NCI-H2107 treated with DMSO at 0.1 percent for 48 hours (cell line): ENCODE data around the gene TDP2.
"Not testable (repeated sequence)": the region's sequence is repeated elsewhere in the genome, so short reads cannot be mapped to it uniquely, and the experiment has no call there.

Experiments used
- DNase-seq: peaks from one replicate; lab custom pipeline; 2025; ENCODE audit not compliant: unreplicated experiment; lab: John Stamatoyannopoulos, UW

The TDP2 gene

DNA sequence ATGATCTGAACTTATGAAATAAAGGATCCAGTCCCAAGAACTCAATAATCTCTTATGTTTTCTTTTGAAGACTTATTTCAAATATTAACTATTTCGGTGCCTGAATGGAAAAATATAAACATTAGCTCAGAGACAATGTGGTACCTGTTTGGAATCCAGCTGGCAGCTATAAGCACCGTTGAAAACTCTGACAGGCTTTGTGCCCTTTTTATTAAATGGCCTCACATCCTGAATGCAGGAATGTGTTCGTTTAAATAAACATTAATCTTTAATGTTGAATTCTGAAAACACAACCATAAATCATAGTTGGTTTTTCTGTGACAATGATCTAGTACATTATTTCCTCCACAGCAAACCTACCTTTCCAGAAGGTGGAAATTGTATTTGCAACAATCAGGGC, 16.3 kb downstream of the TDP2 start:
- no peak for DNase-seq

DNA sequence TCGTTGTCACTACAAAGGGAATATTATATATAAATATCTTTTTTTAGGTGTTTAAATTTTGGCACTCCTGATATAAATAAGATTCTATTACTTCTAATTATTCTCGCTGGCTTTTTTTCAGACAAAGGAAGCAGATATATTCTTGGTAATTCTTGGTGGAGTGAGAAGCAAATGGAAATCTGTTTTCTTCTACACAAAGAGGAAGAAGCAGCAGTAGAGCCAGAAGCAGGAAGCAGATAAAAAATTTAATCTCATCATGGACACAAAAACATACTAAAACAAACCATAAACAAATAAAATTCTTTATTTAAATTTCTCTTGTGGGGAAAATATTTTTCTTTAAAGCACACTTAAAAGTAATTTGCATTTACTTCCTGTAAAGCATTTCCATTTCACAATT, 17.0 kb downstream of the TDP2 start:
- no peak for DNase-seq

DNA sequence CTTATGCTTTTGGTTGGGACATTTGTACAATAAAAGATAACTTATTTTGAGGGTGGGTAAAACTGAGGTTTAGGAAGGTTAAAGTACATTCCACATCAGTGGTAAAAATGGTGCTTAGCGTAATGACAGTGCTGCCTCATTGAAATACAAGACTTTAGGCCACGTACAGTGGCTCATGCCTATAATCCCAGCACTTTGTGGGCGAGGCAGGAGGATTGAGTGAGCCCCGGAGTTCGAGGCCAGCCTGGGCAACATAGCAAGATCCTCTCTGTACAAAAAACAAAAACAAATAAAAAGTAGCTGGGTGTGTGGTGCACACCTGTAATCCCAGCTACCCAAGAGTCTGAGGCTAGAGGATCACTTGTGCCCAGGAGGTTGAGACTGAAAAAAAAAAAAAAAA, 18.4 kb downstream of the TDP2 start:
- no peak for DNase-seq

DNA sequence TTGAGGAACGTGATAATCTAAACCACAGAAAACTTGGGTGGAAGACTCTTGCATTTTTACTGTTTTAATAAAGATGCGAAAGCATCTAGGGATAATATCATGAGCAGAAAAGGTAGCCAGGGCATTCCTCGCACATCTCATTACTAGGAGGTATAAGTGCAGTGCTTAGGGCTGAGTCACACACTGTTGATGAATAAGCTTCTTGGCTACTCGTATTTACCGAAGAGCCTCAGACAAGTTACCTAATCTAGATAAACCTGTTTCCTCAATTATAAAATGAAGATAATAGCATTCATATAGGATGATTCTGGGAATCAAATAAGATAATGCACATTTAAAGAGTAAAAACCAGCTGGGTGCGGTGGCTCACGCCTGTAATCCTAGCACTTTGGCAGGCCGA, 19.9 kb downstream of the TDP2 start:
- DNase-seq: no peak

DNA sequence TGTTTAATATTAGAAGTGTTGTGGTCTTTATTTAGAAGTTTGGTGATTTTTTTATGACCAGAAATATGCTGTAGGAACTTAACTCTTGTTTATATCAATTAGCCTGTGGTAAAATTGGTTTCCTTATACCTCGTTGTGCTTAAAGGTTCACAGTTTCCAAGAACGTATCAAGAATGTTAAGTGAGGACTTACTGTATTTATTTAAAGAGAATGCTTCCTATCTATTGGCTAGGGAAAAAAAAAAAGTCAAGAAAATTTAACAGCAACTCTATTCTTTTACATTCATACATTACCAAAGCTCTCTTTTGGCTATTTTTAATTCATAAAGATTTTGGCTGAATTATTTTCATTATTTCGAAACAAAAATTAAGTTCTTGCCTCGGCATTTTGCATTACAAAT, 22.3 kb downstream of the TDP2 start:
- DNase-seq: no peak

DNA sequence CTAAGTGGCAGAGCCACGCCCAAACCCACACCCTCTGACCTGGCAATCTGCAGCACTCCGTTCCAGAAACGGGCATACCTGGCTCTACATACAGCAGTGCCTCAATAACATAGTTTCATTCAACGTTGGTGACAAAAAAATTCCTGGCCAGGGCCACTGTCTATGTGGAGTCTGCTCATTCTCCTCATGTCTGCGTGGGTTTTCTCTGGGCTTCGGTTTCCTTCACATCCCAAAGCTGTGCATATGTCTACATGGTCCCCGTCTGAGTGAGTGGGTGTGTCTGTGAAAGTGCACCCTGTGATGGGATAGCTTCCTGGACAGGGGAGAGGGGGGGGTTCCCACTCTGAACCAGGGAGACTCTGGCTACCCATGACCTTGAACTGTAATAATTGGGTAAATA, 22.8 kb downstream of the TDP2 start:
- no peak for DNase-seq

DNA sequence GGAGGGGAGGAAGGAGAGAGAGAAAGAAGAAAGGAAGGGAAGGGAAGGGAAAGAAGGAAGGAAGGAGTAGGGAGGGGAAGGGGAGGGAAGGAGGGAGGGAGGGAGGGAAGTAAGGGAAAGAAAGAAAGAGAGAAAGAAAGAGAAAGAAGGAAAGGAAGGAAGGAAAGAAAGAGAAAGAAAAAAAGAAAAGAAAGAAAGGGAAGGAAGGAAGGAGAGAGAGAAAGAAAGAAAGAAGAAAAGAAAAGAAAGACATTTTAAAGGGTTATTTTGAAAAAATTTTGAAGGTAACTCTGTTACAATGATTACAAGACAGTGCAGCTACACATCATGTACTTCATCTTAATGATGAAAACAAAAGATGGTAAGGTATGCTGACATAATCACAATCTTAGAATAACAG, 24.6 kb downstream of the TDP2 start:
- DNase-seq: no peak

DNA sequence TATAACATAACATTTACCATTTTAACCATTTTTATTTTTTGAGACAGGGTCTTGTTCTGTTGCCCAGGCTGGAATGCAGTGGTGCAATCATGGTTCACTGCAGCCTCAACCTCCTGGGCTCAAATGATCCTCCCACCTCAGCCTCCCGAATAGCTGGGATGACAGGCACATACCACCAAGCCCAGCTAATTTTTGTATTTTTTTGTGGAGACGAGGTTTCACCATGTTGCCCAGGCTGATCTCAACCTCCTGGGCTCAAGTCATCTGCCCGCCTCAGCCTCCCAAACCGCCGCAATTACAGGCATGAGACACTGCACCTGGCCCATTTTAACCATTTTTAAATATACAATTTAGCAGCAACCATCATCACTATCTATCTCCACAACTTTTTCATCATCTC, 26.1 kb downstream of the TDP2 start:
- DNase-seq: not testable (repeated sequence)

DNA sequence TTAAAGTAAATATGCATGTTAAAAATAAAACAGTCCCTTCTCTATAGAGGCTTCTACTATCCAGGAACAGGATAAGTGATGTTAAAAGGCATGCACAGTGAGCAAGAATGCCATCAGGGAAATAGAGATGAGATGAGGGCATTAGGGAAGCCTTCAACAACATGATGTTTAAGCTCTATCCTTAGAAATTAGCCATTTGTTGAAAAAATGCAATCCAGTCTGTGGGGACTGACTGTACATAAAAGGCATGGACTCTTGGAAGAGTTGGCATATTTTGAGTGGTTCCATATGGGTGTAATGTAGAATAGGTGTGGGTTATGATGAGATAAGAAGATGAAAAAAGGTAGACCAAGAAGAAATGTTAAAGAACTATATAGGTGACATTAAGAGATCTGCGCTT, 26.5 kb downstream of the TDP2 start:
- DNase-seq: no peak

DNA sequence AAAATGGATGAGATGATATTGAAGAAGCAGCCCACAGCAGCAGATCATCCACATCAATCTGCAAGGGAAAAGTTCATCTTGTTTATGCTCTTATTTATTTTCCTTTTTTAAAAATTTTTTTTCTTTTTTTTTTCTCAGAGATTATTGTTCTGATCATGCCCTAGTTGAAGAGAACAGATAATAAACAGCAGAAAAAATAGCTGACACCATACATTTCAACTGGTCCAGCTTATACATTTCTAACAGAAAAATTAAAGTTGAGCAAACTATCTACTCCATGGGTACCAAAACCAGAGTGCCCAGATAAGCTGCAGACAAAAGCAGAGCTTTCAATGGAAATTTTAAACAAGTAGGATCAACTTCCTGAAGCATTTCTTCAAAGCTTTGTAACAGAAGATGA, 30.0 kb downstream of the TDP2 start:
- no peak for DNase-seq

DNA sequence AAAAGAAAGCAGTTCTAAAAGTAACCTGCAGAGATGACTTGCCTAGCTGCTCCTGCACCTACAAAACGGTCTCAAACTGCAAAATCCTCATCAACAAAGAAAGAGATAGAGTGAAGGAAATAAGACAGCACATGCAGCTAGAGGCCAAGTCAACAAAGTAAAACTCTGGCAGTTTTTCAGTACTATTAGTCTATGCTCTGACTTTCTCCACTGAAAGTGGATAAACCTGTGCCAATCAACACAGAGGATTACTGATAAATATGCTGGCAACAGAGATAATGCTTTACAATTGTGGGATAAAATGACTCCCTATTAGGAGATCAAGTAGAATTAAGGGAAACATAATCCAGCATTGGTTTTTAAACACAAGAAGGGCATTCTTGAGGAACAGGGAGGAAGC, 34.1 kb downstream of the TDP2 start:
- DNase-seq: no peak

DNA sequence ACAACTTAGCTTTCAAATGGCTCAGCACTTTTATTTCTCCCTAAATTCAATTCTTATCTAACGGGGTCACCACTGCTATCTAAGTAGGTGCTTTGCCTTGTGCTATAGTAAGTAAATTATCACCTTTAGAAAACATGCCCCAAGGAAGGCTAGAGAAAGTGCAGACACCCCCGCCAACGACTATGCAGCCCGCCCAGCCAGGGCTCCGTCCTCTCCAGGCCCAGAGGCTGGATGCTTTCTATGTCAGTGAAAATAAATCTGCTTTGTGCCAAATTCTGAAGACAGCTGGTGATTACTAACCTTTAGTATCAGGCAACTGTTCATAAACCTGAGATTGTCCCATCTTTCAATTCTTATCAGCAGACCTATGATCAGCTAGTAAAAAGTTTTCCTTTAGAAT, 35.0 kb downstream of the TDP2 start:
- no peak for DNase-seq

DNA sequence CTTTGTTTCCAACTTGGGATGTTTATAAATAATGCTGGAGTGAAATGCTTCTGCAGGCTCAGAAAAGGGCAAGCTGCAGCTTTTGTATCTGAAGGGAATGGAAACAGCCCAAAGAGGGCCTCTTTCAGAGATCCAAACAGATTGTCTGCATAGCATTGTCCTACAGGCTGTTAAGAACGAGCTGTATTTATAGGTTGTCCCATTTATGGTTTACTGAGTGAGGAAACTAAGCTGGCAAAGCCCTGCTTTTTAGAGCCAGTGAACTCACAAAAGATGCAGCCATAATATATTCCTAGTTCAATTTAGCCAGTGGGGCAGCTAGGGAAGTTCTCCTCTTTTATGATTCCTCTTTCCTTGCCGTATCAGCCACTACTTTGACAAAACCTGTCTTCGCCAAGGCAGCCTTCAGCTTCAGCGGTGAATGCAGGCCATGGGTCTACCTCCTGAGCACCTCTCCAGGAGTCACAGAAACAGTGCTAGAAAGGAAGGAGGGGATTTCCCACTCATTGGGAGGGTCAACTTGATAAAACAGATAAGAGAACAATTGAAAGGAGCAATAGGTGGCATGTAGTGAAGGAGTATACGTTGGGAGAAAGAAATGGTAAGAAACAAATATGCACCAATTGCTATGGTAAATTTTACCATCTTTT, 35.7 kb downstream of the TDP2 start:
- DNase-seq: no peak

DNA sequence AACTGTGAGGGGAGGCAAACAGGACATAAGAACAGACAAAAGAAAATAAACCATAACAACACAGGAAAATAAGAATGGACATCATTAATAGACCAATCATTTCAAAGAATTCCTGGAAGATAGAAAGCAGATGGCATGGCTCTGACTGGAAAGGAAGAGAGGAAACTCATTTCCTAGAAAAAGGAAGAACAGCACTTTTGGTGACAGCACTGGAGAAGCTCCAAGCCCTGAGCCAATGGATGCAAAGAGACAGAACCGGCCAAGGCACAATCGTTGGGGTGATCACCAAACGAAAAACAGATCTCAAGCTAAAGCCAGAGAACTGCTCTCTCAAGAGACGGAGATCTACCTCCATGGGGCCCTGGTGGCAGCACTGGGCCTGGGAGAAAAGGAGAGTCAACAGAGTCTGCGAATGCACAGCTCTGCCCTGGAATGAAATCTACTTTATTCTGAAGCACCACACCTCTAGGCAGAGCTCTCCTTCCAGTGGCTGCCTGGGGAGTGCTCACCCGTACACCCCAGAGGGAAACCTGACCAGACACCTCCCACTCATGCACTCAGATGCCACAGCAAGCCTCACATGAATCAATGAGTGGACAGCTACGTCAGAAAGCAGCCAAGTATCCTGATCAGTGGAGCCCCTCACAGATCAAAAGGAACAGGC, 44.9 kb downstream of the TDP2 start:
- DNase-seq: no peak

DNA sequence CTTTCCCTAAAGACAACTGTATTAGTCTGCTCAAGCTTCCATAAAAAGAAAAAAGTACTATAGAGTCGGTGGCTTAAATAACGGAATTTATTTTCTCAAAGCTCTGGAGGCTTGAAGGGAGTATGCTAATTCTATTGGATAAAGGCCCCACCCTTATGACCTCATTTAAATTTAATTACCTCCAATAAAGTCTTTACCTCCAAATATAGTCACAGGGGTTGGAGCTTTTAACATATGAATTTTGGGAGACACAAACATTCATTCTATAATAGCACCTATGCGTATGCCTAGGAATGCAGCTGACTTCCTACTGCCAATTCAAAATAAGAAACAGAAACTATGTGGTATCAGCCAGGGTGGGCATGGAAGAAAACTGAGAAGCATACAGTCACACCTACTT, 46.1 kb downstream of the TDP2 start:
- DNase-seq: no peak

DNA sequence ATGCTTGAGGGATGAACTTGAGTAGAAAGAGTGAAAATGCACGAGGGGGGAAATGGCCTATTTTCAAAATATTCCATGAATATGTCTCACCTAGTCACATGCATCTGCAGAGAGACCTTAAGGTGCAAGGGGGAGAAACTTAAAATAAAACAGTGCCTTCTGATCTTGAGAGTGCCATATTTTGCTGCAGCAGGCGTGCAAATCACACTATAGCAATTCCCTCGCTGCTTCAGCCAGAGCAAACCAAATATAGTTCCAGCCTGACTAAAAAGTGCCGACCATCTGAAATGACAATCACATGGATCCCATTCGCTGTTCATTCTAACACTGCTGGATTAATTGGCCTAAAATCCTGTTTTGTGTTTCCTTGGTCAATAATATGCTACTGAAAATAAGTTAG, 47.0 kb downstream of the TDP2 start:
- no peak for DNase-seq

DNA sequence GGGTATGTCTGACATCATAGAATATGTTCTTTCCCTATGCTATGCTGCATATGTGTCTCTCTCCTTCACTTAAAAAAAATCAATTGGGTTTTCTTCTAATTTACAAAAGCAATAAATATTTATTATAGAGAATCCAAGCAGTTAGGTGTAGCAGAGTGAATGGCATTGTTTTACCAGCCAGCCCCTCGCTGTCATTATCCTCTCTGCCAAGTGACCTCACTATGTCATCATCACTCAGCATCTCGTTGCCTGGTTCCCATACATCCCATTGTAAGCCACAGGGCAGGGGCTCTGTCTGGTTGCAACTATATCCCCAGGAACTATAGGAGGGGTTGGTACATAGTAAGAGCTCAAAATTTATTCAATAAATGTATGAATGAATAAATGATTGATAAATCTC, 52.1 kb downstream of the TDP2 start:
- DNase-seq: no peak

DNA sequence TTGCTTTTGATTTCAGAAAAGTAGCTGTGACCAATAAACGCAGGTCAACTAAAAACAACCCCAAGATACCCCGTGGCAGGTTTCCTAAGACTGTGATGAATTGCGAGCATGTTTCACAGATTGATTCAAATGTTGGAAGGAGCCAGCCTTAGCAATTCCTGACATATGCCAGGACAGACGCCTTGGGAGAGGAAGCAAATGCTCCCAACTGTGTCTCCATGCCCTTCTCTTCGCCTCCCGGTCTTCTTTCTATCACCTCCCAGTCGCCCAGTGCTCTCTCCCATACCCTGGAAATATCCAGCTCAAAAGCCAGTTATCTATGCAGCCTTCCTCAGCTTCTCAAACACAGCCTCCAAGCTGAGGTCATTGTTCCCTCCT, 52.7 kb downstream of the TDP2 start:
- no peak for DNase-seq

DNA sequence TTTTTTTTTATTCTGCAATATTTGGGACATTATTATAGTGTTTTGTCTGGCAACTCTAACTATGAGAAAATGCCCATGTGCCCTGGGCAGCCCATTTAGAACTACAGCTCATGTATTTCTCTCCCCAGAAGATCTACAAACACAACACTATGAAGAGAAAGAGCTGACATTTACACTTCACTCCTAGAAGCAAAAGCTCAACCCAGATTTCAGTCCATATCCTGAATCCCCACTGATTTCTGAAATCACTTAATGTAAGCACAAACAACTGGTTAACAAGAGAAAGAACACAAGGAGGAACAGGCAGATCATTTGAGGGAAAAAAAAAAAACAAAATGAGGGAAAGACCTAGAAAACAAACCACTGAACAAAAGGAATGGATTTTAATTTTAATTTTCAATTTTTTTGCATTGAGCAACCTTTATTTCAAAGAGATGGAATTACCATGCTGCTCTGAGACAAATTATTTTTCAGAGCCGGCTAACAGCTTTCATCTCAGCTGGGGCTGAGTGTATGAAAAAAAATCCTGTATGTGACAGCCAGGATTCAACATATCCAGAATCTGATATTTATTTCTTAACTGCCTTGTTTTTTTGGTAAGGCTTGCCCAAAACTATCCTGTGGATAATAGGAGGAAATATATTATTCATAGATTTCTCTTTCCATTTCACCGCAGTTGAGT, 53.2 kb downstream of the TDP2 start:
- DNase-seq: no peak

DNA sequence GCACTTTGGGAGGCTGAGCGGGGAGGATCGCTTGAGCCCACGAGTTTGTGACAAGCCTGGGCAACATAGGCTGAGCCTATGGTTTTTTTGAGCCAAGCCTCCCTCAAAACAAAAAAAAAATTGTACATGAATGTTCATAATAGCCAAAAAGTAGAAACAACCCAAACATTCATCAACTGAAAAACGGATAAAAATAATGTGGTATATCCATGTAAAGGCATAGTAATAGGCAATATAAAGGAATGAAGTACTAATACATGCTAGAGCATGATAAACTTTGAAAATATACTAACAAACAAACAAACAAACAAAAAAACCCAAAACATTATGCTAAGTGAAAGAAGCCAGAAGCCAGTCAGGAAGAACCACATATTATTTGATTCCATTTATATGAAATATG, 56.0 kb downstream of the TDP2 start:
- no peak for DNase-seq

DNA sequence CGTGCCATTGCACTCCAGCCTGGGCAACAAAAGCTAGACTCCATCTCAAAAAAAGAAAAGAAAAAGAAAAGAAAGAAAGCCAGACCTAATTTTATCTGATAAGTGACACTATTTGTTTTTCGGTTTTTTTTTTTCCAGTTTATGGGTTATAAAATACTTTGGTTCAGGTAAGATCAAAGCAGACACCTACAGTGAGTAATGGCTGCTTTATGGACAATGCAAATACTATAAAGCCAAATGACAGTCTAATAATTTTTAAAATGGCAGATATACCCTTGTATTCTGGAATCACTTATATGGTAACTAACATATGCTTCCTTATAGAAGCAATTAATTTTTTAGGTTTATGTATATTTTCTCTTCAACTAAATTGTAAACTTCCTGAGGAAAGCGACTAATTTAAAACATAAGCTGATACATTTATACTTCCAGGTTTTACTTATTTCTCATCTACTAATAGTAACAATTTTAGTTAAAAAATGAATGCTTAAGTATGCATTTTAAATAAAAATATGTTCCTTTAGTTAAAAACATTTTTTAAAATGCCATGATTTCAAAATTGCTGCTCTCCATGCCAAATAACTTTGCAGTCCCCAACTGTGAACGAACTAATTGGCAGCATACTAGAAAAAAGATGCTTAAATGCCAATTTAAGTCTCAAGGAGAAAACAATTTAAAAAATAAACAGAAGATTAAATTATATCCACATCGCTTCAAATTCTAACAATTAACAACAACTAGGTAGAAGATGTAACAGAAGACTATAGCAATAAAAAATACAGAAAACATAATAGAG, 59.2 kb downstream of the TDP2 start:
- no peak for DNase-seq
